Measurements from ENCODE around the gene RPTOR.

- TF ChIP-seq GATA2 (IDR thresholded peaks at IDR 0.05; ENCODE audit: low read depth, low read length) (no peak), GATA3 (IDR thresholded peaks at IDR 0.05; ENCODE audit: low read depth, low read length) (no peak)
Observed at GRCh38 chr17:80615376-80615775, 70.7 kb downstream of the RPTOR start.
